ENCODE data around the gene IQSEC1. TPM values are rescaled to one million over a fixed set of nuclear protein-coding genes. Genes with fewer than 3 reads are reported as not detected.

IQSEC1 gene
- total and polyA plus RNA-seq, 8 donors = 24.9 to 57.0 (median 34.2) TPM

DNA sequence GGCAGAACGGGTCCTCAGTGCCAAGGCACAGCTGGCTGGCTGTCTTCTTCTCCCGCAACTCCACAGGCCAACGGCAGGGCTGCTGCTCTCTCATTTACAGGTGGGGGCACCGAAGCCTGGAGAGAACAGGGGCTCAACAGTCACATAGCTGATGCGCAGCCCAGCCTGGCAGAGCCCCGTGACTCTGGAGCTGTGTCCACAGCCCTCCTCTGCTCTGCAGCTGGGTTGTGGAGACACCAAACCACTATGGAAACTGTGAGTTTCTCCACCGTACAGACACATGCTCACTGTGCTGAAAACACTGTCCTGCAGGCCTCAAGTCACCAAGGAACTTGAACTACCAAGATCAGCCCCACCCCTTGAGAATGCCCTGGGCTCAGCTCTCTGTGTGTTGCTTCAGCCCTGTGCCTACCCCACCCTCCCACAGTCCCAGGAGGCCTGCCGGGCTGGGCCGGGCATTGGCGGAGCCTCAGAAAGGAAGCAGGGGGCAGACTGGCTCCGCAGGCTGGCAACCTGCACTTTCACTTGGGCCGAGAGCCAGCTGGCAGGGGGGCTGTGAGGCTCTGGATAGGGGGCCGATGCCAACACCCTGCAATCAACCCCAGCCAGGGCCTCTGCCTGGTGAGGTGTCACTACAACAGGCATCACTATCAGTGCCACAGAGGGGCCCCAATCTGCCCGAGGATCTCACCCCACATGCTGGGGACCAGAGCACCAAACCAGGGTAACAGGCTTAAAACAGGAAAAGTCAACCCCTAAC, 118.2 kb downstream of the IQSEC1 start:
- no peak overlapping the region for H3K27ac ChIP-seq
- ATAC-seq (peak; percentile 92), DNase-seq (peak in 3 of 4 donors; percentile 69 to 86 (median 71))
- intact Hi-C loops (cut with DNase I) = no loop called here
- peaks cover 15 to 63% of the 10 kb centered on the region in 2 donors for H3K4me1 ChIP-seq
- TF ChIP-seq, protein P1, sequence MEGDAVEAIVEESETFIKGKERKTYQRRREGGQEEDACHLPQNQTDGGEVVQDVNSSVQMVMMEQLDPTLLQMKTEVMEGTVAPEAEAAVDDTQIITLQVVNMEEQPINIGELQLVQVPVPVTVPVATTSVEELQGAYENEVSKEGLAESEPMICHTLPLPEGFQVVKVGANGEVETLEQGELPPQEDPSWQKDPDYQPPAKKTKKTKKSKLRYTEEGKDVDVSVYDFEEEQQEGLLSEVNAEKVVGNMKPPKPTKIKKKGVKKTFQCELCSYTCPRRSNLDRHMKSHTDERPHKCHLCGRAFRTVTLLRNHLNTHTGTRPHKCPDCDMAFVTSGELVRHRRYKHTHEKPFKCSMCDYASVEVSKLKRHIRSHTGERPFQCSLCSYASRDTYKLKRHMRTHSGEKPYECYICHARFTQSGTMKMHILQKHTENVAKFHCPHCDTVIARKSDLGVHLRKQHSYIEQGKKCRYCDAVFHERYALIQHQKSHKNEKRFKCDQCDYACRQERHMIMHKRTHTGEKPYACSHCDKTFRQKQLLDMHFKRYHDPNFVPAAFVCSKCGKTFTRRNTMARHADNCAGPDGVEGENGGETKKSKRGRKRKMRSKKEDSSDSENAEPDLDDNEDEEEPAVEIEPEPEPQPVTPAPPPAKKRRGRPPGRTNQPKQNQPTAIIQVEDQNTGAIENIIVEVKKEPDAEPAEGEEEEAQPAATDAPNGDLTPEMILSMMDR (IDR thresholded peaks at IDR 0.05) = no peak
- H3K27me3 ChIP-seq = no peaks in the 10 kb centered on the region
- no peak overlapping the region for H3K4me3 ChIP-seq
- no peaks in the 10 kb centered on the region for H3K9me3 ChIP-seq
- H3K36me3 ChIP-seq = peaks cover 0 to 21% of the 10 kb centered on the region in 2 donors

DNA sequence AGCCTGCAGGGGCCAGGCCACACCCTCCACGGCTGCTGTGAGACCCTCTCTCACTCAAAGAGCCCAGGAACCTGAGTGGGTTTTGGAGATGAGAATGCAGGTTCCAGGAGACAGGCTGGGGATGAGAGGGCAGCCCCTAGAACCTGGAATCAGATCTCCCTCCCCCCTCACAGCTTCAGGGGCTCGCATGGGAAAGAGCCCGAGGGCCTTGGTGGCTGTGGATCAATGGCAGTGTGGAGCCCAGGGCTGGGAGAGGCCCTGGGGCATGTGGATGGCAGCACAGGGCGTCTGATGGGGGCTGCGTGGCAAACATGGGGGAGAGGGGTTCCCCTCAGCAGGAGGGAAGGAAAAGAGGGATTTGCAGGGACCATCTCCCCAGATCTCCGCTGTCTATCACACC, 119.0 kb downstream of the IQSEC1 start:
- ATAC-seq (no peak), DNase-seq (peak in 1 of 4 donors; percentile 11)
- H3K36me3 ChIP-seq = peaks cover 0 to 21% of the 10 kb centered on the region in 2 donors
- TF ChIP-seq, protein P1 (IDR thresholded peaks at IDR 0.05) = no peak
- intact Hi-C loops (cut with DNase I) = no loop called here
- H3K27me3 ChIP-seq = no peaks in the 10 kb centered on the region
- H3K9me3 ChIP-seq = no peaks in the 10 kb centered on the region
- peaks cover 17 to 63% of the 10 kb centered on the region in 2 donors for H3K4me1 ChIP-seq
- no peak overlapping the region for H3K27ac ChIP-seq
- H3K4me3 ChIP-seq = no peak overlapping the region

DNA sequence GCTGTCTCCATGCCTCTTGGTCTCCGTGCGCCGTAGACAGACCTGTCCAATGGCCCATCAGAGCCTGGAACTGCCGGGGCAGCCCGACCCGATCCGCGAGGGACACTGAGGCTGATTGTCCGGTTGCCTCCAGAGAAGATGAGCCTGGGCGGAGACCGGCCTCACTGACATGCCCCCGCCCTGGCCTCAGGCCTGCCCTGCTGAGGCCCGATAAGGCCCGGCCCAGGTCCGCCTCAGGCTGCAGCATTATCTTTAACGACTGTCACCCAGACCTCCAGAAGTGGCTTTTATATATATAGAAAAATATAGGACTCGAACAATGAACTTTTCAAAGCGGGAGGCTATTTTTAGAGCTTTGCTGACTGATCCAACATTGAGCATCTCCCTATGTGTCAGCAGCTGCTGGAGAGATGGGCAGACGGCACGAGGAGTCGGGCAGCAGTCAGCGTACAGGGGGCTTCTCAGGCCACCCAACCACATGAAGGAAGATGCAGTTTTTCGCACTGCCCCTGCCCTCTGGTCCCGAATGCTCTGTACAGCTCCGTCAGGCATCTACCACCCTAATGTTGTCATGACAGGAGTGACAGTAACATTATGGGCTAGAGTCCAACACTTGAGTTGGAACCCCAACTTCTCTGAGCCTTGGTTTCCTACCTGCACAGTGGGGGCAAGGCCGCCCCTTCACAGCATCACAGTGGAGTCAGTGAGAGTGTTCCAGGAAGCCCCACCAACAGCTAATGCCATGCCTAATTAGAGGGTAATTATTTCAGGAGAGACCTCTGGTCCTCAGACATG, 119.8 kb downstream of the IQSEC1 start:
- H3K4me3 ChIP-seq = no peak overlapping the region
- H3K4me1 ChIP-seq = peaks cover 18 to 64% of the 10 kb centered on the region in 2 donors
- no peak overlapping the region for H3K27ac ChIP-seq
- DNase-seq (peak in 1 of 4 donors; percentile 45), ATAC-seq (no peak)
- peaks cover 0 to 21% of the 10 kb centered on the region in 2 donors for H3K36me3 ChIP-seq
- H3K27me3 ChIP-seq = no peaks in the 10 kb centered on the region
- no peaks in the 10 kb centered on the region for H3K9me3 ChIP-seq
- TF ChIP-seq, protein P1 (IDR thresholded peaks at IDR 0.05) = no peak
- intact Hi-C loops (cut with DNase I) = no loop called here

DNA sequence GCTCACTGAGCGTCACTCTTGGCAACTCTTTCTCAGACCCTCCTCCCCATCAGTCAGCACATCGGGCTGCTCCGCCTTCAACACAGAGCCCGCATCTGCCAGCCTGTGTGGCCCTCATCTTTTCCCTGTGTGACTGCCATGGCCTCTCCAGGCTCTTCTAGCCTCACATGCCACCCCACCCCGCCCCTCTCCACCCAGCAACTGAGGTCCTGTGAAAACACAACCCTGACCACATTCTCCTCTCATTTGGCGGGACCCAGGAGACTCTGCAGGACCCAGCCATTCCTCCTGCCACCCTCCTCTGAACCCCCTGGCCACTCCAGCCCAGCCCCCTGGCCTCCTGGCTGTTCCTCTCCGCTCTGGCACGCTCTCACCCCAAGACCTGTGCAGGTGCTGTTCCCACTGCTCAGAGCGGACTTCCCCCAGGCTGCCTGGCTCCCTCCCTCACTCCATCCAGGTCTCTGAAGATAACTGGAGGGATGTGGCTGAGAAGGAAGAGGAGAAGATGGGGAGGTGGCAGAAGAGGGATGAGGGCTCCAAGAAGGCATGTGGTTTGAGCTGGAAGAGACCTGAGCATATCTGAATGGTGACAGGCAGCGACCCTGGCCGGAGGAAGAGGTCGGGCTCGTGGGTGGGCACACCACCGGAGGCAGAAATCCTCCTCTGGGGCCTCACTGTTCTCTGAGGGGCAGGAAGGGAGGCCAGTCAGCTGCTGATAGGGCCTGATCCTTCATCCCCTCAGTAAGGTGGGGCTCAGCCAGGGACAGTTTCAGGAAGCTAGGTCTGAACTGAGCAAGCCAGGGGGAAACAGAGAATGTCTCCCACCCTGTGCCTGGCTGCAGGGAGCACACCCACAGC, 120.7 kb downstream of the IQSEC1 start:
- intact Hi-C loops (cut with DNase I) = no loop called here
- Histone ChIP-seq H3K4me3 (no peak overlapping the region), H3K4me1 (peaks cover 24 to 64% of the 10 kb centered on the region in 2 donors), H3K36me3 (peaks cover 0 to 20% of the 10 kb centered on the region in 2 donors), H3K27me3 (no peaks in the 10 kb centered on the region), H3K27ac (no peak overlapping the region), H3K9me3 (no peaks in the 10 kb centered on the region)
- ATAC-seq (no peak), DNase-seq (peak in 1 of 4 donors; percentile 53)
- TF ChIP-seq, protein P1 (IDR thresholded peaks at IDR 0.05) = no peak
